ENCODE measurements around the gene TUBB1. TPM values are rescaled to one million over a fixed set of nuclear protein-coding genes. Genes with fewer than 3 reads are reported as not detected.

Gene TUBB1
- total and polyA plus RNA-seq, 2 of the 13 experiments (the other 11 are each of a cell fraction or from before 2014, with no cell fraction given) = 0.11 to 57.6 TPM

GRCh38 chr20:59000326-59000725, 18.9 kb upstream of the TUBB1 start:
- Histone ChIP-seq H3K27me3 (ENCODE audit: control insufficient read depth in 1 of 2, insufficient read depth in 2 of 2, low read length in 2 of 2) (peaks cover 2 to 27% of the 10 kb centered on the region in 2 experiments), H3K27ac (ENCODE audit: extremely low read length, insufficient read depth, low read length) (no peak overlapping the region), H3K79me2 (ENCODE audit: insufficient read depth, low read length) (no peaks in the 10 kb centered on the region), H3K4me1 (ENCODE audit: insufficient read depth, low read length) (peaks cover 70% of the 10 kb centered on the region), H3K4me3 (replicated peaks in 1 of 3; ENCODE audit: insufficient read depth in 1 of 3, low read depth in 2 of 3, low read length in 3 of 3) (no peak overlapping the region), H3K4me2 (ENCODE audit: low read depth, low read length) (no peak overlapping the region), H3K36me3 (replicated peaks in 1 of 2; ENCODE audit: control insufficient read depth in 1 of 2, insufficient read depth in 2 of 2, low read length in 2 of 2) (peaks cover 4% of the 10 kb centered on the region in 2 experiments; a peak in 3 of 5 replicates), H4K20me1 (ENCODE audit: insufficient read depth, low read length) (no peaks in the 10 kb centered on the region), H3K9ac (ENCODE audit: insufficient read depth, low read depth, low read length) (no peak overlapping the region), H2AFZ (ENCODE audit: low read length) (no peak overlapping the region), H3K9me3 (ENCODE audit: low read length) (no peaks in the 10 kb centered on the region)
- TF ChIP-seq ZNF772 (CRISPR knock-in tag; IDR thresholded peaks at IDR 0.05) (no peak), YEATS2 (CRISPR knock-in tag; IDR thresholded peaks at IDR 0.05; ENCODE audit: borderline replicate concordance) (no peak), ZNF550 (CRISPR knock-in tag; IDR thresholded peaks at IDR 0.05; ENCODE audit: borderline replicate concordance) (no peak), JUN (CRISPR knock-in tag; IDR thresholded peaks at IDR 0.05) (no peak)
- in situ Hi-C loops (cut with HindIII; ENCODE audit: extremely low pct_ligation_motif_present, low pct_unique_long_range_greater_than_20kb) = no loop called here
- ChIA-PET POLR2A (no interaction called here), CTCF (ENCODE audit: low intra/inter-chr PET ratio, low total read pairs) (no interaction called here)
- BruUV-seq (replicated peaks) = no TSS peak
- ATAC-seq = no peak
- DNase-seq (ENCODE audit: low spot score) = no peak
- intact Hi-C loops (cut with micrococcal nuclease; ENCODE audit: unreplicated experiment) = no loop called here
- 50% methylated on average over 3 of the region's 3 CpGs for WGBS (ENCODE audit: low lambda C conversion rate)
- FAIRE-seq = no peak

GRCh38 chr20:59001068-59001448, 18.2 kb upstream of the TUBB1 start:
- CTCF ChIA-PET (ENCODE audit: low intra/inter-chr PET ratio, low total read pairs) = no interaction called here
- BruUV-seq (replicated peaks) = no TSS peak
- intact Hi-C loops (cut with micrococcal nuclease; ENCODE audit: unreplicated experiment) = no loop called here
- no peak for FAIRE-seq
- H3K27ac ChIP-seq (ENCODE audit: extremely low read length, insufficient read depth, low read length) = no peak overlapping the region
- no peak for DNase-seq (ENCODE audit: low spot score)
- no peak for ATAC-seq
- H3K9me3 ChIP-seq (ENCODE audit: low read length) = no peaks in the 10 kb centered on the region
- peaks cover 0 to 1% of the 10 kb centered on the region in 2 experiments; a peak in 2 of 5 replicates for H3K36me3 ChIP-seq (replicated peaks in 1 of 2; ENCODE audit: control insufficient read depth in 1 of 2, insufficient read depth in 2 of 2, low read length in 2 of 2)
- peaks cover 70% of the 10 kb centered on the region for H3K4me1 ChIP-seq (ENCODE audit: insufficient read depth, low read length)
- no peak overlapping the region for H2AFZ ChIP-seq (ENCODE audit: low read length)
- in situ Hi-C loops (cut with HindIII; ENCODE audit: extremely low pct_ligation_motif_present, low pct_unique_long_range_greater_than_20kb) = no loop called here
- H3K79me2 ChIP-seq (ENCODE audit: insufficient read depth, low read length) = no peaks in the 10 kb centered on the region
- peaks cover 2 to 27% of the 10 kb centered on the region in 2 experiments for H3K27me3 ChIP-seq (ENCODE audit: control insufficient read depth in 1 of 2, insufficient read depth in 2 of 2, low read length in 2 of 2)
- POLR2A ChIA-PET = interaction anchor here (0.9 to 1.1 kb wide), 2 partner anchors 31 to 50 kb away, joined by 3 to 4 read pairs; partner anchors contain the start of gene ATP5F1E
- WGBS (ENCODE audit: low lambda C conversion rate) = 79% methylated on average over 12 of the region's 13 CpGs
- H3K4me3 ChIP-seq (replicated peaks in 1 of 3; ENCODE audit: insufficient read depth in 1 of 3, low read depth in 2 of 3, low read length in 3 of 3) = peak overlapping the region in 1 of 3 experiments; percentile 6; a peak in 1 of 6 replicates
- peak overlapping the region; percentile 8; the same call in 1 of the 2 replicates for H3K4me2 ChIP-seq (ENCODE audit: low read depth, low read length)
- peak; percentile 17; the same call in 1 of the 2 replicates for TF ChIP-seq ZNF280B (CRISPR knock-in tag; IDR thresholded peaks at IDR 0.05; ENCODE audit: borderline replicate concordance)
- 0 out of 2 replicates have a peak, but pooled peaks have one; percentile 3 for TF ChIP-seq ZNF550 (CRISPR knock-in tag; IDR thresholded peaks at IDR 0.05; ENCODE audit: borderline replicate concordance)
- TF ChIP-seq ZNF343 (CRISPR knock-in tag; IDR thresholded peaks at IDR 0.05) = no peak
- peak; percentile 33 for TF ChIP-seq ZNF883 (CRISPR knock-in tag; IDR thresholded peaks at IDR 0.05; ENCODE audit: not compliant biosample characterization)
- no peak for TF ChIP-seq HNRNPLL (IDR thresholded peaks at IDR 0.05; ENCODE audit: low read depth, low read length, poor library complexity, severe bottlenecking)
- TF ChIP-seq ZFY (CRISPR knock-in tag; IDR thresholded peaks at IDR 0.05) = peak; percentile 3; the same call in 1 of the 2 replicates
- H4K20me1 ChIP-seq (ENCODE audit: insufficient read depth, low read length) = no peaks in the 10 kb centered on the region
- H3K9ac ChIP-seq (ENCODE audit: insufficient read depth, low read depth, low read length) = no peak overlapping the region
